ENCODE measurements around the gene PKM.

DNA sequence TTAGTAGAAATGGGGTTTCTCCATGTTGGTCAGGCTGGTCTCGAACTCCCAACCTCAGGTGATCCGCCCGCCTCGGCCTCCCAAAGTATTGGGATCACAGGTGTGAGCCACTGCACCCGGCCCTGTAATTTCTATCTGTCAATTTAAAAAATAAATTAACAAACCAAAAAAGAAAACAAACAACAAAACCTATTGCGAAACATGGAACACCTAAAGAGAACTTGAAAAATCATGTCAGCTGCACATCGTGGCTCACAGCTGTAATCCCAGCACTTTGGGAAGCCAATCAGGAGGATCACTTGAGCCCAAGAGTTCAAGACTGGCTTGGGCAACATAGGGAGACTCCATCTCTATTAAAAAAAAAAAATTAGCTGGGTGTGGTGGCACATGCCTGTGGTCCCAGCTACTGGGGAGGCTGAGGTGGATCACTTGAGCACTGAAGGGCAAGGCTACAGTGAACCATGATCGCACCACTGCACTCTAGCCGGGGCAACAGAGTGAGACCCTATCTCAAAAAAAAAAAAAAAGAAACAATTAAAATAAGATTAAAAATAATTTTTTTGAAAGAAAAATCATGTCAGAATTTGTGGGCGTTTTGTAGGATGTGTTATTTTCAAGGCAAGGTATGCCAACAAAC lies 21.8 kb upstream of the PKM start:
- no peak for TF ChIP-seq CTCF (IDR thresholded peaks at IDR 0.05)
- no peak for TF ChIP-seq EZH2phosphoT487 (IDR thresholded peaks at IDR 0.05)
